Heart right ventricle (tissue), 16 donors: ENCODE results near the gene SSBP2. TPM values are rescaled to one million over a fixed set of nuclear protein-coding genes. Genes with fewer than 3 reads are reported as not detected.

Experiments used
- ATAC-seq, 8 donors: fragments of 200-7000 bp; cut with Tn5 transposase; one replicate each; pipeline ENCODE4 v1.9.1; 2020; ENCODE audit warnings: mild to moderate bottlenecking in 8 of 8, moderate library complexity in 8 of 8, moderate number of reproducible peaks in 1 of 8
- DNase-seq, 2 donors: peaks; one replicate each; pipeline ENCODE4 v3.0.0-alpha.2; 2020
- H3K27ac ChIP-seq, 10 donors: fragments of 200-600 bp; sonication (generic) in 2 of 10; one replicate each; pipeline versions ENCODE4 v1.5.0 to v1.8.0; 2020 to 2022; ENCODE audit warnings: mild to moderate bottlenecking in 3 of 10
- H3K27me3 ChIP-seq, 7 donors: fragments of 200-600 bp; one replicate each; pipeline ENCODE4 v1.8.0; 2021 to 2022; ENCODE audit warnings: mild to moderate bottlenecking in 2 of 7
- H3K36me3 ChIP-seq, 9 donors: fragments of 200-600 bp; sonication (generic) in 1 of 9; one replicate each; pipeline versions ENCODE4 v1.5.0 to v1.8.0; 2020 to 2022; ENCODE audit warnings: mild to moderate bottlenecking in 2 of 9
- H3K4me1 ChIP-seq, 9 donors: fragments of 200-600 bp; sonication (generic) in 1 of 9; one replicate each; pipeline versions ENCODE4 v1.5.0 to v1.8.0; 2020 to 2022; ENCODE audit warnings: mild to moderate bottlenecking in 4 of 9
- H3K4me3 ChIP-seq, 10 donors: fragments of 200-600 bp; sonication (generic) in 2 of 10; one replicate each; pipeline versions ENCODE4 v1.5.0 to v1.8.0; 2020 to 2022; ENCODE audit warnings: mild to moderate bottlenecking in 7 of 10, moderate library complexity in 2 of 10
- H3K9me3 ChIP-seq, 11 donors: fragments of 200-600 bp in 10 of 11; sonication (generic) in 2 of 11; one replicate each; pipeline versions ENCODE4 v1.5.0 to v1.8.0; 2013 to 2022; ENCODE audit warnings: mild to moderate bottlenecking in 2 of 11, control low read depth in 1 of 11, moderate library complexity in 1 of 11
- CTCF ChIP-seq, 9 donors: fragments of 200-600 bp; sonication (generic) in 2 of 9; IDR thresholded peaks; one replicate each; pipeline versions ENCODE4 v1.5.0 to v1.8.0; 2021 to 2022; ENCODE audit warnings: antibody characterized with exemption in 9 of 9, mild to moderate bottlenecking in 5 of 9, moderate library complexity in 1 of 9
- WGBS, 2 donors: extraction: QIAGEN DNeasy Blood & Tissue Kit; methylation state at CpG; one replicate each; pipeline ENCODE4 v1.1.7; 2013; ENCODE audit warnings: inconsistent platforms in 1 of 2; 5-methylcytosine and 5-hydroxymethylcytosine counted together
- intact Hi-C, 10 donors: fragments of 100-400 bp; cut with DNase I; formaldehyde crosslinking; loops; one replicate each; pipeline versions ENCODE4 v1.11.1 to v1.14.2; 2022
- polyA plus RNA-seq, 2 donors: library from polyadenylated mRNA; stranded (reverse); fragments of 200-250 nt; gene quantifications; one replicate each; pipeline ENCODE4 v1.2.3, GENCODE V29; 2013
- total RNA-seq, 10 donors: library from RNA; stranded (reverse); fragmentation: NEBNext Ultra II Directional in 3 of 10; extraction: Animal tissue kit (Norgen Biotek cat#: 25700) in 3 of 10; gene quantifications; one replicate each; pipeline versions ENCODE4 v1.2.1 to v1.2.4, GENCODE V29; 2021 to 2023
- donor health status: Arrhythmogenic right ventricular cardiomyopathy.
- donor health status: ischemic (EF 13 %, LVEDD 7.1; RV severe dilation, severe dysfunction).
- donor health status: healthy with polysubstance abuse.
- donor health status: DM: no; HTN: yes; CAD: no.
- donor health status: DM: no; HTN: no; CAD: no.
- donor health status: ischemic (EF 25% LVEDD 6.9; RV normal size, moderate dysfunction).
- donor health status: ischemic (EF 25% LVEDD 5.7; RV mildly dilated, moderate dysfunction).
- donor health status: healthy.
- donor health status: DM: yes; HTN: yes; CAD: no.
- donor health status: Ischemic cardiomyopathy.
- donor health status: ischemic (EF 35%, LVEDD 5.7; RV mildly dilated, moderate dysfunction).
- donor health status: nonischemic (EF 11% LVEDD 7.7; RV severe dilation, severe dysfunction).
- donor health status: DM: yes; HTN: yes; CAD: no.
- donor health status: PGD.
- donor health status: ischemic (EF 29% LVEDD 5.4; RV normal size, mild dysfunction).
- donor health status: nonischemic (EF 23%, LVEDD 6.1; RV moderate dilation, normal function).

The SSBP2 gene
- total and polyA plus RNA-seq, 12 donors: 24.2 to 85.9 (median 52.0) TPM

- TF ChIP-seq CTCF (IDR thresholded peaks at IDR 0.05): no peak
- intact Hi-C loops: no loop called here
- 87 to 91% methylated on average over 1 of the region's 1 CpG for WGBS, 2 donors
- Histone ChIP-seq H3K4me1 (peaks cover 0 to 25% (median 5%) of the 10 kb centered on the region in 9 donors), H3K27ac (no peak overlapping the region), H3K4me3 (no peak overlapping the region), H3K27me3 (no peaks in the 10 kb centered on the region), H3K36me3 (peaks cover 0 to 9% (median 0%) of the 10 kb centered on the region in 9 donors), H3K9me3 (no peaks in the 10 kb centered on the region)
- ATAC-seq: no peak
- no peak for DNase-seq
Observed at GRCh38 chr5:81708889-81709288, 42.0 kb downstream of the SSBP2 start.

- WGBS, 2 donors: 83 to 86% methylated on average over 2 of the region's 2 CpGs
Observed at GRCh38 chr5:81703840-81704239, 47.1 kb downstream of the SSBP2 start.

DNA sequence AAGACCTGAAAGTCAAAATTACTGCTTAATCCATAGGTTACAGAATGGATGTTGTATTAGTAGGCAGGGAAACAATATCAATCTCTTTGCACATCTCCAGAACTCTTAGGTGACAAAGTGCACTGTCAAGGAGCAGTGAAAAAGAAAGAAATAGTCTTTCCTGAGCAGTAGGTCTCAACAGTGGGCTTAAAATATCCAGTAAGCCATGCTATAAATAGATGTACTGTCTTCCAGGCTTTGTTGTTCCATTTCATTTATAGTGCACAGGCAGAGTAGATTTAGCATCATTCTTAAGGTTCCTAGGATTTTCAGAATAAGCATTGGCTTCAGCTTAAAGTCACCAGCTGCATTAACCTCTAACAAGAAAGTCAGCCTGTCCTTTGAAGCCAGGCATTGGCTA, 50.7 kb downstream of the SSBP2 start:
- intact Hi-C loops: no loop called here
- peaks cover 0 to 11% (median 0%) of the 10 kb centered on the region in 9 donors for H3K4me1 ChIP-seq
- no peak for TF ChIP-seq CTCF (IDR thresholded peaks at IDR 0.05)
- ATAC-seq (no peak), DNase-seq (no peak)
- H3K27me3 ChIP-seq: no peaks in the 10 kb centered on the region
- H3K27ac ChIP-seq: no peak overlapping the region
- no peak overlapping the region for H3K4me3 ChIP-seq
- H3K9me3 ChIP-seq: peaks cover 0 to 22% (median 11%) of the 10 kb centered on the region in 11 donors
- H3K36me3 ChIP-seq: peaks cover 0 to 6% (median 0%) of the 10 kb centered on the region in 9 donors

More at GRCh38 chr5:81703840-81704239, 47.1 kb downstream of the SSBP2 start:
- H3K36me3 ChIP-seq: peaks cover 0 to 9% (median 0%) of the 10 kb centered on the region in 9 donors
- H3K27ac ChIP-seq: no peak overlapping the region
- no peaks in the 10 kb centered on the region for H3K27me3 ChIP-seq
- DNase-seq (no peak), ATAC-seq (no peak)
- intact Hi-C loops: no loop called here
- no peak for TF ChIP-seq CTCF (IDR thresholded peaks at IDR 0.05)
- H3K9me3 ChIP-seq: peaks cover 0 to 22% (median 11%) of the 10 kb centered on the region in 11 donors
- H3K4me3 ChIP-seq: no peak overlapping the region
- H3K4me1 ChIP-seq: peaks cover 0 to 3% (median 0%) of the 10 kb centered on the region in 9 donors

- Histone ChIP-seq H3K27ac (no peak overlapping the region), H3K27me3 (no peaks in the 10 kb centered on the region), H3K4me1 (peaks cover 0 to 11% (median 0%) of the 10 kb centered on the region in 9 donors), H3K9me3 (peaks cover 0 to 22% (median 11%) of the 10 kb centered on the region in 11 donors), H3K4me3 (no peak overlapping the region), H3K36me3 (peaks cover 0 to 6% (median 0%) of the 10 kb centered on the region in 9 donors)
- intact Hi-C loops: no loop called here
- DNase-seq (no peak), ATAC-seq (no peak)
- WGBS, 2 donors: 100% methylated on average over 2 of the region's 2 CpGs
- no peak for TF ChIP-seq CTCF (IDR thresholded peaks at IDR 0.05)
Observed at GRCh38 chr5:81698813-81699212, 52.1 kb downstream of the SSBP2 start.
